Measurements from ENCODE around the gene TRPC4AP. TPM values are rescaled to one million over a fixed set of nuclear protein-coding genes. Genes with fewer than 3 reads are reported as not detected.
"Not testable (repeated sequence)": the region's sequence is repeated elsewhere in the genome, so short reads cannot be mapped to it uniquely, and the experiment has no call there.

TRPC4AP gene
- total RNA-seq, 2 experiments from 2014 or later = 59.9 to 60.6 TPM

GRCh38 chr20:35062478-35062877, 30.1 kb downstream of the TRPC4AP start:
- peaks cover 30% of the 10 kb centered on the region for H3K4me1 Mint-ChIP-seq
- no peak overlapping the region for H3K27ac Mint-ChIP-seq
- POLR2A ChIA-PET = no interaction called here
- peak overlapping the region; percentile 8 for H3K4me3 Mint-ChIP-seq
- H3K36me3 Mint-ChIP-seq = peaks cover 60% of the 10 kb centered on the region
- ATAC-seq (ENCODE audit: low read depth) (no peak), DNase-seq (no peak)
- peaks cover 3% of the 10 kb centered on the region for H3K9me3 Mint-ChIP-seq
- H3K27me3 Mint-ChIP-seq = no peaks in the 10 kb centered on the region

GRCh38 chr20:35060168-35060567, 32.4 kb downstream of the TRPC4AP start:
- Mint-ChIP-seq H3K4me1 (peaks cover 41% of the 10 kb centered on the region), H3K9me3 (peaks cover 3% of the 10 kb centered on the region), H3K27me3 (no peaks in the 10 kb centered on the region), H3K36me3 (peaks cover 64% of the 10 kb centered on the region), H3K27ac (no peak overlapping the region), H3K4me3 (no peak overlapping the region)
- DNase-seq = no peak
- POLR2A ChIA-PET = no interaction called here
- no peak for ATAC-seq (ENCODE audit: low read depth)

GRCh38 chr20:35059612-35060011, 33.0 kb downstream of the TRPC4AP start:
- POLR2A ChIA-PET = no interaction called here
- DNase-seq (no peak), ATAC-seq (ENCODE audit: low read depth) (no peak)
- Mint-ChIP-seq H3K4me3 (no peak overlapping the region), H3K9me3 (peaks cover 3% of the 10 kb centered on the region), H3K4me1 (peaks cover 42% of the 10 kb centered on the region), H3K36me3 (peaks cover 64% of the 10 kb centered on the region), H3K27me3 (no peaks in the 10 kb centered on the region), H3K27ac (no peak overlapping the region)

GRCh38 chr20:35059110-35059509, 33.5 kb downstream of the TRPC4AP start:
- H3K4me3 Mint-ChIP-seq = no peak overlapping the region
- POLR2A ChIA-PET = no interaction called here
- H3K36me3 Mint-ChIP-seq = peaks cover 68% of the 10 kb centered on the region
- H3K4me1 Mint-ChIP-seq = peaks cover 45% of the 10 kb centered on the region
- DNase-seq (no peak), ATAC-seq (ENCODE audit: low read depth) (no peak)
- H3K9me3 Mint-ChIP-seq = peaks cover 3% of the 10 kb centered on the region
- no peaks in the 10 kb centered on the region for H3K27me3 Mint-ChIP-seq
- no peak overlapping the region for H3K27ac Mint-ChIP-seq

GRCh38 chr20:35055445-35056276, 36.9 kb downstream of the TRPC4AP start:
- H3K27ac Mint-ChIP-seq = peak overlapping the region; percentile 98
- H3K4me3 Mint-ChIP-seq = peak overlapping the region; percentile 75
- no peak for DNase-seq
- POLR2A ChIA-PET = interaction anchor here (1.0 kb wide), 1 partner anchor 37 kb away, joined by 3 read pairs; no protein-coding TSS in a partner anchor
- H3K36me3 Mint-ChIP-seq = peaks cover 58% of the 10 kb centered on the region
- no peaks in the 10 kb centered on the region for H3K27me3 Mint-ChIP-seq
- H3K4me1 Mint-ChIP-seq = peaks cover 29% of the 10 kb centered on the region
- peaks cover 3% of the 10 kb centered on the region for H3K9me3 Mint-ChIP-seq
- ATAC-seq (ENCODE audit: low read depth) = peak; percentile 80

GRCh38 chr20:35054814-35055213, 37.8 kb downstream of the TRPC4AP start:
- POLR2A ChIA-PET = no interaction called here
- H3K9me3 Mint-ChIP-seq = peaks cover 3% of the 10 kb centered on the region
- no peak for DNase-seq
- ATAC-seq (ENCODE audit: low read depth) = peak; percentile 31
- peaks cover 56% of the 10 kb centered on the region for H3K36me3 Mint-ChIP-seq
- H3K27ac Mint-ChIP-seq = peak overlapping the region; percentile 98
- H3K4me3 Mint-ChIP-seq = peak overlapping the region; percentile 75
- H3K27me3 Mint-ChIP-seq = no peaks in the 10 kb centered on the region
- H3K4me1 Mint-ChIP-seq = peaks cover 29% of the 10 kb centered on the region

GRCh38 chr20:35052616-35053015, 40.0 kb downstream of the TRPC4AP start:
- POLR2A ChIA-PET = interaction anchor here (0.9 kb wide), 1 partner anchor 44 kb away, joined by 5 read pairs; no protein-coding TSS in a partner anchor
- H3K27me3 Mint-ChIP-seq; H3K4me3 Mint-ChIP-seq; ATAC-seq (ENCODE audit: low read depth); H3K9me3 Mint-ChIP-seq; DNase-seq; H3K27ac Mint-ChIP-seq: not testable (repeated sequence)
- H3K36me3 Mint-ChIP-seq = peaks cover 55% of the 10 kb centered on the region
- H3K4me1 Mint-ChIP-seq = peaks cover 26% of the 10 kb centered on the region

- POLR2A ChIA-PET = no interaction called here
These were observed 42.7 kb downstream of the TRPC4AP start for GRCh38 chr20:35049776-35050352.

GRCh38 chr20:35048739-35049138, 43.9 kb downstream of the TRPC4AP start:
- no peaks in the 10 kb centered on the region for H3K9me3 Mint-ChIP-seq
- peaks cover 1% of the 10 kb centered on the region for H3K4me1 Mint-ChIP-seq
- no peak overlapping the region for H3K27ac Mint-ChIP-seq
- POLR2A ChIA-PET = no interaction called here
- H3K4me3 Mint-ChIP-seq = no peak overlapping the region
- H3K36me3 Mint-ChIP-seq = peaks cover 40% of the 10 kb centered on the region
- DNase-seq = no peak
- no peaks in the 10 kb centered on the region for H3K27me3 Mint-ChIP-seq
- ATAC-seq (ENCODE audit: low read depth) = no peak

More at GRCh38 chr20:35049776-35050352, 42.7 kb downstream of the TRPC4AP start:
- H3K4me3 Mint-ChIP-seq = no peak overlapping the region
- ATAC-seq (ENCODE audit: low read depth) (no peak), DNase-seq (no peak)
- H3K9me3 Mint-ChIP-seq = no peaks in the 10 kb centered on the region
- H3K27me3 Mint-ChIP-seq = no peaks in the 10 kb centered on the region
- H3K4me1 Mint-ChIP-seq = peaks cover 6% of the 10 kb centered on the region
- no peak overlapping the region for H3K27ac Mint-ChIP-seq
- H3K36me3 Mint-ChIP-seq = peaks cover 47% of the 10 kb centered on the region

- Mint-ChIP-seq H3K4me3 (no peak overlapping the region), H3K9me3 (no peaks in the 10 kb centered on the region), H3K27ac (no peak overlapping the region), H3K4me1 (peaks cover 6% of the 10 kb centered on the region), H3K27me3 (no peaks in the 10 kb centered on the region), H3K36me3 (peaks cover 21% of the 10 kb centered on the region)
- DNase-seq (no peak), ATAC-seq (ENCODE audit: low read depth) (no peak)
- POLR2A ChIA-PET = no interaction called here
These were observed 50.3 kb downstream of the TRPC4AP start for GRCh38 chr20:35042268-35042667.

- POLR2A ChIA-PET = no interaction called here
- H3K27me3 Mint-ChIP-seq = no peaks in the 10 kb centered on the region
- H3K9me3 Mint-ChIP-seq = no peaks in the 10 kb centered on the region
- ATAC-seq (ENCODE audit: low read depth) (no peak), DNase-seq (no peak)
- H3K36me3 Mint-ChIP-seq = peaks cover 20% of the 10 kb centered on the region
- no peak overlapping the region for H3K27ac Mint-ChIP-seq
- peaks cover 6% of the 10 kb centered on the region for H3K4me1 Mint-ChIP-seq
- no peak overlapping the region for H3K4me3 Mint-ChIP-seq
These were observed 52.0 kb downstream of the TRPC4AP start for GRCh38 chr20:35040646-35041045.

GRCh38 chr20:35039846-35040489, 52.6 kb downstream of the TRPC4AP start:
- ATAC-seq (ENCODE audit: low read depth) (no peak), DNase-seq (no peak)
- Mint-ChIP-seq H3K36me3 (peaks cover 17% of the 10 kb centered on the region), H3K27me3 (no peaks in the 10 kb centered on the region), H3K27ac (peak overlapping the region; percentile 65), H3K9me3 (no peaks in the 10 kb centered on the region), H3K4me1 (peaks cover 6% of the 10 kb centered on the region), H3K4me3 (no peak overlapping the region)
- POLR2A ChIA-PET = interaction anchor here (0.5 to 0.6 kb wide), 2 partner anchors 130 to 675 kb away, joined by 3 read pairs; no protein-coding TSS in a partner anchor

GRCh38 chr20:35039146-35039545, 53.5 kb downstream of the TRPC4AP start:
- Mint-ChIP-seq H3K4me1 (peaks cover 6% of the 10 kb centered on the region), H3K27ac (no peak overlapping the region), H3K36me3 (peaks cover 19% of the 10 kb centered on the region), H3K4me3 (no peak overlapping the region), H3K27me3 (no peaks in the 10 kb centered on the region), H3K9me3 (no peaks in the 10 kb centered on the region)
- POLR2A ChIA-PET = interaction anchor here (1.4 kb wide), 1 partner anchor 53 kb away, joined by 3 read pairs; the partner anchor contains the start of gene TRPC4AP
- DNase-seq (no peak), ATAC-seq (ENCODE audit: low read depth) (no peak)
